KOPT-K1 (cell line): Measurements from ENCODE around the gene MXD4.

Experiments used
- H3K27ac ChIP-seq: fragments of 200-600 bp; sonication (generic); 2 replicates; pipeline ENCODE4 v1.5.1; 2016; ENCODE audit warnings: antibody characterized with exemption, mild to moderate bottlenecking, low read depth, low read length; ENCODE audit not compliant: poor library complexity, severe bottlenecking
- H3K36me3 ChIP-seq: fragments of 200-600 bp; sonication (generic); 2 replicates; pipeline ENCODE4 v1.5.1; 2017; ENCODE audit warnings: antibody characterized with exemption, mild to moderate bottlenecking, low read length, moderate library complexity; ENCODE audit not compliant: insufficient read depth
- H3K9me3 ChIP-seq: fragments of 200-600 bp; sonication (generic); 2 replicates; pipeline ENCODE4 v1.5.1; 2017; ENCODE audit warnings: antibody characterized with exemption, low read length, mild to moderate bottlenecking; ENCODE audit not compliant: insufficient read depth, poor library complexity, severe bottlenecking

Gene MXD4

GRCh38 chr4:2264481-2265041, 2.7 kb upstream of the MXD4 start:
- H3K36me3 ChIP-seq = no peaks in the 10 kb centered on the region
- H3K9me3 ChIP-seq = no peaks in the 10 kb centered on the region
- no peak overlapping the region for H3K27ac ChIP-seq

GRCh38 chr4:2263926-2264321, 2.0 kb upstream of the MXD4 start:
- Histone ChIP-seq H3K27ac (no peak overlapping the region), H3K9me3 (no peaks in the 10 kb centered on the region), H3K36me3 (no peaks in the 10 kb centered on the region)

- H3K27ac ChIP-seq = peak overlapping the region; percentile 82
- no peaks in the 10 kb centered on the region for H3K36me3 ChIP-seq
- H3K9me3 ChIP-seq = no peaks in the 10 kb centered on the region
Observed at GRCh38 chr4:2262944-2263250, 988 bp upstream of the MXD4 start.

GRCh38 chr4:2262145-2262943, 435 bp upstream of the MXD4 start:
- Histone ChIP-seq H3K9me3 (no peaks in the 10 kb centered on the region), H3K27ac (peak overlapping the region; percentile 82), H3K36me3 (no peaks in the 10 kb centered on the region)

- no peaks in the 10 kb centered on the region for H3K9me3 ChIP-seq
- peak overlapping the region; percentile 40 for H3K27ac ChIP-seq
- H3K36me3 ChIP-seq = no peaks in the 10 kb centered on the region
Observed at GRCh38 chr4:2261110-2261852, 628 bp downstream of the MXD4 start.

GRCh38 chr4:2260344-2261109, 1.4 kb downstream of the MXD4 start:
- no peaks in the 10 kb centered on the region for H3K9me3 ChIP-seq
- no peak overlapping the region for H3K27ac ChIP-seq
- no peaks in the 10 kb centered on the region for H3K36me3 ChIP-seq

GRCh38 chr4:2259541-2260343, 2.2 kb downstream of the MXD4 start:
- H3K36me3 ChIP-seq = no peaks in the 10 kb centered on the region

GRCh38 chr4:2259036-2259540, 2.8 kb downstream of the MXD4 start:
- Histone ChIP-seq H3K9me3 (no peaks in the 10 kb centered on the region), H3K36me3 (no peaks in the 10 kb centered on the region), H3K27ac (no peak overlapping the region)

More at GRCh38 chr4:2259541-2260343, 2.2 kb downstream of the MXD4 start:
- Histone ChIP-seq H3K9me3 (no peaks in the 10 kb centered on the region), H3K27ac (no peak overlapping the region)

- H3K27ac ChIP-seq = no peak overlapping the region
- H3K36me3 ChIP-seq = no peaks in the 10 kb centered on the region
Observed at GRCh38 chr4:2258091-2259035, 3.5 kb downstream of the MXD4 start.

GRCh38 chr4:2257361-2258081, 4.4 kb downstream of the MXD4 start:
- Histone ChIP-seq H3K27ac (no peak overlapping the region), H3K36me3 (no peaks in the 10 kb centered on the region), H3K9me3 (no peaks in the 10 kb centered on the region)

More at GRCh38 chr4:2258091-2259035, 3.5 kb downstream of the MXD4 start:
- H3K9me3 ChIP-seq = no peaks in the 10 kb centered on the region

- H3K9me3 ChIP-seq = no peaks in the 10 kb centered on the region
- H3K36me3 ChIP-seq = no peaks in the 10 kb centered on the region
- H3K27ac ChIP-seq = no peak overlapping the region
Observed at GRCh38 chr4:2256781-2257191, 5.1 kb downstream of the MXD4 start.

GRCh38 chr4:2256156-2256731, 5.7 kb downstream of the MXD4 start:
- no peak overlapping the region for H3K27ac ChIP-seq
- no peaks in the 10 kb centered on the region for H3K36me3 ChIP-seq
- no peaks in the 10 kb centered on the region for H3K9me3 ChIP-seq
